ENCODE measurements around the gene ATP8B2.

Gene ATP8B2

GRCh38 chr1:154400381-154400801, 75.1 kb downstream of the ATP8B2 start:
- no peak for DNase-seq (ENCODE audit: low read depth)

Measured in activated T-helper 9 cell treated with anti-CD3 and anti-CD28 coated beads, Interleukin-2, amount 50 U/mL, for 16 hours (primary cell).